Measurements from ENCODE around the gene RPP21.

The RPP21 gene

GRCh38 chr6:30344868-30345671, at the start of gene RPP21:
Gene RPP21 (plus strand): TSS chr6:30345156. CDS start chr6:30345172, 16 bp downstream.
- peak; percentile 90 for DNase-seq (ENCODE audit: low spot score)

- DNase-seq (ENCODE audit: low spot score), result no peak
Measured at GRCh38 chr6:30295837-30296236, 49.1 kb upstream of the RPP21 start.

- no peak for DNase-seq (ENCODE audit: low spot score)
Measured at GRCh38 chr6:30304002-30304401, 41.0 kb upstream of the RPP21 start.

- DNase-seq (ENCODE audit: low spot score), result no peak
Measured at GRCh38 chr6:30311101-30311500, 33.9 kb upstream of the RPP21 start.

GRCh38 chr6:30311671-30312070, 33.3 kb upstream of the RPP21 start:
- no peak for DNase-seq (ENCODE audit: low spot score)

- no peak for DNase-seq (ENCODE audit: low spot score)
Measured at GRCh38 chr6:30312266-30312665, 32.7 kb upstream of the RPP21 start.

- no peak for DNase-seq (ENCODE audit: low spot score)
Measured at GRCh38 chr6:30312676-30313321, 32.2 kb upstream of the RPP21 start.

- no peak for DNase-seq (ENCODE audit: low spot score)
Measured at GRCh38 chr6:30315156-30315555, 29.8 kb upstream of the RPP21 start.

GRCh38 chr6:30317913-30318589, 26.9 kb upstream of the RPP21 start:
- no peak for DNase-seq (ENCODE audit: low spot score)

GRCh38 chr6:30319146-30319835, 25.7 kb upstream of the RPP21 start:
- DNase-seq (ENCODE audit: low spot score), result no peak

GRCh38 chr6:30321692-30322388, 23.1 kb upstream of the RPP21 start:
- DNase-seq (ENCODE audit: low spot score), result no peak

GRCh38 chr6:30322527-30323501, 22.1 kb upstream of the RPP21 start:
- no peak for DNase-seq (ENCODE audit: low spot score)

GRCh38 chr6:30323806-30324205, 21.1 kb upstream of the RPP21 start:
- no peak for DNase-seq (ENCODE audit: low spot score)

- no peak for DNase-seq (ENCODE audit: low spot score)
Measured at GRCh38 chr6:30325150-30325872, 19.6 kb upstream of the RPP21 start.

GRCh38 chr6:30325873-30326525, 19.0 kb upstream of the RPP21 start:
- peak; percentile 85 for DNase-seq (ENCODE audit: low spot score)

- DNase-seq (ENCODE audit: low spot score), result peak; percentile 92
Measured at GRCh38 chr6:30326526-30327231, 18.3 kb upstream of the RPP21 start, which contains the start of gene TRIM39. Gene TRIM39 (plus strand): TSS chr6:30326927. CDS start chr6:30329318, 2,391 bp downstream.

- no peak for DNase-seq (ENCODE audit: low spot score)
Measured at GRCh38 chr6:30327232-30327746, 17.7 kb upstream of the RPP21 start.

GRCh38 chr6:30328397-30328796, 16.6 kb upstream of the RPP21 start:
- DNase-seq (ENCODE audit: low spot score), result no peak

Measured in Ammon's horn (tissue), 1 donor.